Activated T-helper 1 cell treated with Interleukin-2 at 50 U/mL for 16 hours (primary cell): Measurements from ENCODE around the gene MT1B.
"Not testable (repeated sequence)": the region's sequence is repeated elsewhere in the genome, so short reads cannot be mapped to it uniquely, and the experiment has no call there.

ENCODE experiments used
- DNase-seq: peaks from one replicate; pipeline ENCODE4 v3.0.0-alpha.2; 2020; ENCODE audit warnings: low read depth

The MT1B gene

DNA sequence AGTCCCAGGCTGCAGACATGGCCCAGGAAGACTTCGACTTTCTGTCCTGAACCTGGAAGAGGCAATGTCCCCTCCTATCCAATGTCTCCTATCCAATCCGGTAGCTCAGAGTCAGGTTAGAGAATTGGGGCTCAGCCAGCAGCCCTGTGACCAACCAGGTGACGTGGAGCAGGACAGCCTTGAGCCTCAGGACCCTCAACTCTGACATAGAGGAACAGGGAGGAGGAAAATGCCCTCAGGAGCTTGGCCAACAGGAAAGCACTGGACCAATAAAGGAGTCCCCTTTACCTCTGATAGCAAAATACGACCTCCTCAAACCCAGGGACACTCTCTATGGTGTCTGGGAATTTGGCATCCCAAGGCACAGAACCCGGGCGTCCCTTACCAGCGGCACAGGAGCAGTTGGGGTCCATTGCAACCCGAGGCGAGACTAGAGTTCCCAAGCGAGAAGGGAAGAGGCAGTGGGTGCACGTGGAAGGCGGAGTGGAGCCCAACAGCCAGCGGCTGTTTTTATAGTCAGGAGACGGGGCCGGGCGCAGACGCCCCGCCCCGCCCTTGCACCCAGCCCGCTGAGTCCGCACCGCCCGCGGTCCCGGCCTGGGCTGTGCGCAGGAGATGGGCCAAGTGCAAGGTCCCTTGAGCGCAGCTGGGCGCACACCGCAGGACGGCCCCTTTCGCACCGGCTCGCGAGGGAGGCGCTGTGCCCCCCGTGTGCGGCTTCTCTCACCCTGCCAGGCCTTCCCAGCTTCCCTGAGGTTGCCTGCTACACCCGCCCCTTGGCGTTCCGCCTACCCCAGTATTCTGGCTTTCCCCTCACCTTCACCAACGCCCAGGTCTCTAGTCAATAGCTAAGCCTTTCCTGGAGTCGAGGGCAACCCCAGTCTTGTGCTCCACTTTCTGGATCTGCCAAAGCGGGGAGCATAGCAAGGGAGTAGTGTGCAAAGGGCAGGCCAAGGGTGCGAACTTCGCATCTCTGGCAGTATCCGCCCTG, 16.2 kb downstream of the MT1B start, which contains the start of gene MT1G:
Gene MT1G, minus strand, starts transcription at position 485 of the 991 bp plus-strand sequence. Its CDS starts 72 bp downstream, at position 413.
- DNase-seq, result no peak

- no peak for DNase-seq
Measured at GRCh38 chr16:56669005-56669839, 17.5 kb downstream of the MT1B start, which contains the start of gene MT1H. MT1H (plus strand) TSS chr16:56669814; CDS start chr16:56669885, 71 bp downstream.

GRCh38 chr16:56669840-56670619, 18.3 kb downstream of the MT1B start:
- DNase-seq, result no peak

- no peak for DNase-seq
Measured at GRCh38 chr16:56670620-56670934, 18.9 kb downstream of the MT1B start.

DNA sequence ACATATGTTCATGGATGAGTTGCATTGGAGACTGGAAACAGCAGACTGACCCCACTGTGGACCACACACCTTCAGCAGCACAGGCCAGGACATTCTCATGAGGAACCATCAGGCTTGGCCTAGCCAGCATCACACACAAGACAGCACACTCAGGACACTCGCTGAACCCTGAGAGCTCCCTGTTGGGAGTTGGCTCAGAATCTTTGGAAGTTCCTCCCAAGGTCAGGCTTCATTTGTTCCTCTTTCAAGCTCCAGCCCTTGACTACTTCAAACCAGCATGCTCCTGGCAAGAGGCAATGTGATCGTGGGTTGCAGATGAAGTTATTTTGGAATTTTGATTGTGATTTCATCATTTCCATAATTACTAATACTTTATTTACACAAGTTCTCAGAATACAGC, 20.0 kb downstream of the MT1B start:
- DNase-seq, result not testable (repeated sequence)

GRCh38 chr16:56672171-56672570, 20.5 kb downstream of the MT1B start:
- not testable (repeated sequence) for DNase-seq

DNA sequence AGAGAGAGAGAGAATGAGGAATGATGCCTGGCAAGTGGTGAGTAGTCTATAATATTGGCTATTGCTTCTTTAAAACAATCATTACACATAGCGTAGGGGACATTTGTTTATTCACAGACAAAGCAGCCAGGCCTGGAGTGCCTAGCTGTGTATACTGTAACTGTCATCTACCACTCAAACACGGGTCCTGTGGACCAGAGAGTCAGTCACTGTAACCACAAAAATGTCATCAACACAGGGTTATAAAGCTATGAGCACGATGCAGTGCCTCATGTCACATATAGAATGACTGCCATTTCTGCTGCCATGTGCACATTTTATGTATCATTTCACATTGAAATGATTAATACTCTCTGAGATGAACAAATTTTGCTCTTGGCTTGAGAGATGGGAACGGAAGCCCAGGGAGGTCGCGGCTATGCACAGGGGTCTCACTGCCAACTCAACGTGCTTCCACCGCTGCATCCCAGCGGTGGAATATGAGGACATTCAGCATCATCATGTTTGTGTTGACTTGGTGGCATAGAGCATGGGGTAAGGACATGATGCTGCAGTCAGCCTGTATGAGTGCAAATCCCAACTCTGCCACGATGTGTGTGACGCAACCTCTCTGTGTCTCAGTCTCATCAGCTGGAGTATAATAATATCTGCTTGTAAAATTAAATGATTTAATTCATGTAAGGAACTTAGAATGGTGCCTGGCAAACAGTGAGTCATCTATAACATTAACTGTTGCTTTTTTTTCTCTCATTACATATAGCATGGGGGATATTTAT, 21.3 kb downstream of the MT1B start:
- DNase-seq, result no peak

GRCh38 chr16:56673921-56674320, 22.2 kb downstream of the MT1B start:
- DNase-seq, result no peak

GRCh38 chr16:56674570-56674969, 22.9 kb downstream of the MT1B start:
- not testable (repeated sequence) for DNase-seq

DNA sequence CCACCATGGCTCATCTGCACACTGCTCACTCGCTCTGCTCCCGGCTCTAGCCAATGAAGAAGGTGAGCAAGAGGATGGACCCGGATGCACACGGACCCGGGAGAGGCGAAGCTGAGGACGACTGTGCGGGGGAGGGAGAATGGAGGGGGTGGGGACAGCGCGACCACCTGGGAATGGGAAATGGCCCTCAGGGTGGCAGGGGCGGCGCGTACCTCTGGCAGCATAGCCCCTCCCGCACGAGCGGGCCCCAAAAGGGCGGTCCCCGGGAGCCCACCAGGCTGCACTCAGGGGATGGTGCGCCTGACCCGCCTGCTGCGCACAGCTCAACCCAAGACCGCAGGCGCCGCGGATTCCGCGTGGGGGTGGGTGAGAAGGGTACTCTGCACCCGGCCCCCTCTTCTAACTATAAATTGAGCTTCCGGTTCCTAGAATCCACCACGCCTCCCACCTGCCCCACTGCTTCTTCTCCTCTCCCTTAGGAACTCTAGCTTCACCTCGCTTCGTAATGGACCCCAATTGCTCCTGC, 24.1 kb downstream of the MT1B start:
- peak; percentile 28 for DNase-seq

DNA sequence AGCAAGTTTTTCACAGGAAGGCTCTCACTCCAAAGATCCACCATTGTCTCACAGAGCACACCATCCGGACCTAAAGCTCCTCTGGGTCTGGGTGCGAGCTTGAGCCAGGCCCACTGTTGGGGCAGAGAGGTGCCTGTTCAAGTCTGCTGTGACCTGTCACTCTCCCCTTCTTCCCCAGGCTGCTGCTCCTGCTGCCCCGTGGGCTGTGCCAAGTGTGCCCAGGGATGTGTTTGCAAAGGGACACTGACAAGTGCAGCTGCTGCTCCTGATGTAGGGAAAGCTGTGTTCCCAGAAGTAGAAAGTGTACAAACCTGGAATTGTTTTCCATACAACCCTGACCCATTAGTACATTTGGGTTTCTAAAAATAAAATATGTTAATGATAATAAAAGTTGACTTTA, 25.8 kb downstream of the MT1B start:
- DNase-seq, result no peak

DNA sequence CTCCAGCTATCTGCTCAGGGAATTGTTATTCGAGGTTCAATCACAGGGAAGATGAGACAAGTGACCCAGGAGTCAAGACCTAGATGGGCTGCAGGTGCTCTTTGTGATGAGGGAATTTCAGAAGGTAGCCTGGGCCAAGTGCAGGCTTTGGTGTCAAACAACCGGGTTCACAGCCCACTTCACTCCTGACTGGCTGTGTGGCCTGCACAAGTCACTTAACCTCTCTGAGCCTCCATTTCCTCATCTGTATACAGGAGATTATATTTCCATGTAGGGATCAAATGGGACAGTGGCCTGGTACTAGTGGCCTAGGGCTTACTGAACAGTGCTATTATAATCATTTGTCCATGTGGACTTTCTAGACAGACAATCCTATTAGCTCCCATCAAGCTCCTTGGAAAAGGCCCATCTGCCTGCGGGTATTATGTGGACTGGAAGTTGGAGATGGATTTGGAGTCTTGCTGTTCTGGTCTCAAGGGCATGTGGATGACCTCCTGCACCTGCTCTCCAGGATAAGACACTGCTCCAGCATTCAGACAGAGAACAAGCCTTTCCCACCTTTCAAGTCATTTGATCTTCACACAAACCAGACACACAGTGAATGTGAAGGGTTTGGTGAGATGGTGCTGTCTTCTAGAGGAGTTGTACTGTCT, 27.5 kb downstream of the MT1B start:
- no peak for DNase-seq

- no peak for DNase-seq
Measured at GRCh38 chr16:56679818-56680217, 28.1 kb downstream of the MT1B start.

GRCh38 chr16:56681939-56682702, 30.4 kb downstream of the MT1B start, which contains the start of gene MT1X:
MT1X (plus strand) TSS chr16:56682470; CDS start chr16:56682541, 71 bp downstream.
- DNase-seq, result peak; percentile 74

GRCh38 chr16:56682703-56683397, 31.2 kb downstream of the MT1B start:
- DNase-seq, result no peak

- DNase-seq, result no peak
Measured at GRCh38 chr16:56683424-56684172, 31.9 kb downstream of the MT1B start.

- no peak for DNase-seq
Measured at GRCh38 chr16:56684256-56684925, 32.7 kb downstream of the MT1B start.
